ENCODE results near the gene CAMK1D.

The CAMK1D gene

GRCh38 chr10:12602521-12602920 lies 253.2 kb downstream of the CAMK1D start:
- no peak for DNase-seq

GRCh38 chr10:12603766-12604470 lies 254.6 kb downstream of the CAMK1D start:
- DNase-seq = no peak

- no peak for DNase-seq
Measured at GRCh38 chr10:12605580-12606405, 256.4 kb downstream of the CAMK1D start.

GRCh38 chr10:12606461-12606860 lies 257.1 kb downstream of the CAMK1D start:
- no peak for DNase-seq

GRCh38 chr10:12608761-12609160 lies 259.4 kb downstream of the CAMK1D start:
- DNase-seq = no peak

- no peak for DNase-seq
Measured at GRCh38 chr10:12609435-12609834, 260.1 kb downstream of the CAMK1D start.

- no peak for DNase-seq
Measured at GRCh38 chr10:12613136-12613535, 263.8 kb downstream of the CAMK1D start.

- no peak for DNase-seq
Measured at GRCh38 chr10:12614177-12614995, 265.0 kb downstream of the CAMK1D start.

GRCh38 chr10:12615296-12616220 lies 266.2 kb downstream of the CAMK1D start:
- DNase-seq = no peak

GRCh38 chr10:12617191-12618175 lies 268.1 kb downstream of the CAMK1D start:
- no peak for DNase-seq

- no peak for DNase-seq
Measured at GRCh38 chr10:12622016-12622415, 272.7 kb downstream of the CAMK1D start.

- DNase-seq = no peak
Measured at GRCh38 chr10:12622691-12623090, 273.3 kb downstream of the CAMK1D start.

GRCh38 chr10:12625393-12626023 lies 276.2 kb downstream of the CAMK1D start:
- DNase-seq = no peak

GRCh38 chr10:12628153-12628552 lies 278.8 kb downstream of the CAMK1D start:
- DNase-seq = no peak

GRCh38 chr10:12628964-12629766 lies 279.8 kb downstream of the CAMK1D start:
- no peak for DNase-seq

GRCh38 chr10:12629767-12630165 lies 280.4 kb downstream of the CAMK1D start:
- no peak for DNase-seq

- no peak for DNase-seq
Measured at GRCh38 chr10:12631216-12631615, 281.9 kb downstream of the CAMK1D start.

GRCh38 chr10:12631787-12632562 lies 282.6 kb downstream of the CAMK1D start:
- no peak for DNase-seq

Data from NCI-H1930 (cell line).